WTC11 (cell line): Measurements from ENCODE around the gene B4GALNT3.

Experiments
- ATF2 ChIP-seq: sonication (generic); formaldehyde crosslinking; IDR thresholded peaks from 2 replicates; pipeline ENCODE4 v1.8.1; 2022; ENCODE audit warnings: low read depth, missing genetic modification reagents, borderline replicate concordance
- CBFB ChIP-seq: sonication (generic); formaldehyde crosslinking; IDR thresholded peaks from 2 replicates; pipeline ENCODE4 v1.8.1; 2022; ENCODE audit warnings: mild to moderate bottlenecking, low read depth, missing genetic modification reagents
- CREB1 ChIP-seq: sonication (generic); formaldehyde crosslinking; IDR thresholded peaks from 2 replicates; pipeline ENCODE4 v1.8.0; 2023; ENCODE audit warnings: mild to moderate bottlenecking, missing genetic modification reagents
- CTCF ChIP-seq: fragments of 200-600 bp; IDR thresholded peaks from 2 replicates; pipeline ENCODE4 v1.8.0; 2022; ENCODE audit warnings: antibody characterized with exemption
- ELF4 ChIP-seq: sonication (generic); formaldehyde crosslinking; IDR thresholded peaks from 2 replicates; pipeline ENCODE4 v1.8.1; 2022; ENCODE audit warnings: low read depth, mild to moderate bottlenecking, moderate library complexity, missing genetic modification reagents
- FOXP4 ChIP-seq: sonication (generic); formaldehyde crosslinking; IDR thresholded peaks from 2 replicates; pipeline ENCODE4 v1.8.0; 2022; ENCODE audit warnings: mild to moderate bottlenecking, missing genetic modification reagents
- IRF2 ChIP-seq: sonication (generic); formaldehyde crosslinking; IDR thresholded peaks from 2 replicates; pipeline ENCODE4 v1.8.0; 2022; ENCODE audit warnings: low read depth, missing genetic modification reagents, borderline replicate concordance
- TCF7 ChIP-seq: sonication (generic); formaldehyde crosslinking; IDR thresholded peaks from 2 replicates; pipeline ENCODE4 v1.8.0; 2022; ENCODE audit warnings: mild to moderate bottlenecking, low read depth, missing genetic modification reagents, moderate library complexity
- TEAD4 ChIP-seq: sonication (generic); formaldehyde crosslinking; IDR thresholded peaks from 2 replicates; pipeline ENCODE4 v1.8.0; 2022; ENCODE audit warnings: mild to moderate bottlenecking, missing genetic modification reagents
- USF2 ChIP-seq: sonication (generic); formaldehyde crosslinking; IDR thresholded peaks from 2 replicates; pipeline ENCODE4 v1.8.1; 2023; ENCODE audit warnings: mild to moderate bottlenecking, missing genetic modification reagents, moderate library complexity

GRCh38 chr12:414859-415258, 44.9 kb upstream of the B4GALNT3 start:
- TF ChIP-seq FOXP4 (CRISPR knock-in tag) (no peak), TEAD4 (CRISPR knock-in tag) (no peak), CTCF (no peak), ATF2 (no peak), ELF4 (CRISPR knock-in tag) (no peak), TCF7 (CRISPR knock-in tag) (no peak), CREB1 (CRISPR knock-in tag) (no peak), USF2 (no peak), CBFB (no peak), IRF2 (CRISPR knock-in tag) (no peak)
